CMK (cell line): ENCODE results near the gene SMCO1.
"Not testable (repeated sequence)": the region's sequence is repeated elsewhere in the genome, so short reads cannot be mapped to it uniquely, and the experiment has no call there.

Experiments
- DNase-seq: peaks from one replicate; pipeline ENCODE4 v3.0.0-alpha.2; 2010; ENCODE audit warnings: low read depth

The SMCO1 gene

DNA sequence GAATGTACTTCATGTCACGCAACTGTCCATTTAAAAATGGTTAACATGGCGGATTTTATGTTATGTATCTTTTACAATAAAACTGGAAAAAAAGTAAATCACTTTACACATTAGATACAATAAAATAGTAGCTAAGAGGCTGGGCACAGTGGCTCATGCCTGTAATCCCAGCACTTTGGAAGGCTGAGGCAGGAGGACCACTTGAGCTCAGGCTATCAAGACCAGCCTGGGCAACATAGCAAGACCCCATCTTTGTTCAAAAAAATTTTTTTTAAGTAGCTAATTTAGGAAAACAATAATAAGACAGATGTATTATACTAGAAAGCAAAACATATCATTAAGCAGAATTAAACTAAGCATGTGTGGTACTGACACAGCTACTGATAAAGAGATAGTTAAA lies 23.1 kb downstream of the SMCO1 start:
- DNase-seq: no peak

DNA sequence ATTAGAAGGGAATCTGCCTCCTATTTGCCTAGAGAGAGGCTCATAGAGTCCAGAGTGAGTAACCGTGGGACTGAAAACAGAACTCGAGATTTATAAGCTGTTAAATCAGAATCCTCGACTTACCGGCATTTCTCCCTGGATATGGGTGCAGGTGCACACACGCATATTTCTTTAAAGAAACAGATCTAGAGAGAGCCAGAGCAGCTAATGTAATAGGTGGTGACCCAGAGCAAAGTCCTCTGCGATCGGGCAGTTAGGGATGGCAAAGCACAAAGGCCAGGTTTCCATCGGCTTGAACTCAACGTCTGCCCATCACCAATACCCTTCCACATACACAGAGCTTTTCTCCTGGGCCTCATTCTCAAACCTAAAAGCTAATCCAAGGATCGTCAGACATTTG lies 25.4 kb downstream of the SMCO1 start:
- no peak for DNase-seq

DNA sequence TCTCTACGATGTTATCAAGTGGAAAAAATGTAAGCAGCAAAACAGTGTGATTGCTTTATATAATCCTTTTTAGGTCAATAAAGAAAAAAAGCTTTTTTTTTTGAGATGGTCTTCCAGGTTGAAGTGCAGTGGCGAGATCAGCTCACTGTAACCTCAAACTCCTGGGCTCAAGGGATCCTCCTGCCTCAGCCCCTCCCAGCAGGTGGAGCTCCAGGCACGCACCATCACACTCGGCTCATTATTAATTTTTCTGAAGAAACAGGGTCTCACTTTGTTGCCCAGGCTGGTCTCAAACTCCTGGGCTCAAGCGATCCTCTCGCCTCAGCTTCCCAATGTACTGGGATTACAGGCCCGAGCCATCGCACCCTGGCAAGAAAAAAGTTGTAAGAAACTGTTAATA lies 28.9 kb downstream of the SMCO1 start:
- DNase-seq: no peak

DNA sequence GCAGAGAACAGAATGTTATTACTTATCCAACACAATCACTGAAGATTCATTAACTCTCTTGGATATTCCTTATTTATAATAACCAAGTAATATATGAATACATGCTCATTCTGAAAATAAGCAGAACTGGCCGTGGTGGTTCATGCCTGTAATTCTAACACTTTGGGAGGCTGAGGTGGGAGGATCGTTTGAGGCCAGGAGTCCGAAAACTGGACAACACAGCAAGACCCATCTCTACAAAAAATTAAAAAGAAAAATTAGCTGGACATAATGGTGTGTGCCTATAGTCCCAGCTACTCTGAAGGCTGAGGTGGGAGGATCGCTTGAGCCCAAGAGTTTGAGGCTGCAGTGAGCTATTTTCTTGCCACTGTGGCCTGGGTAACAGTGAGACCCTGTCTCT lies 37.5 kb downstream of the SMCO1 start:
- DNase-seq: no peak

DNA sequence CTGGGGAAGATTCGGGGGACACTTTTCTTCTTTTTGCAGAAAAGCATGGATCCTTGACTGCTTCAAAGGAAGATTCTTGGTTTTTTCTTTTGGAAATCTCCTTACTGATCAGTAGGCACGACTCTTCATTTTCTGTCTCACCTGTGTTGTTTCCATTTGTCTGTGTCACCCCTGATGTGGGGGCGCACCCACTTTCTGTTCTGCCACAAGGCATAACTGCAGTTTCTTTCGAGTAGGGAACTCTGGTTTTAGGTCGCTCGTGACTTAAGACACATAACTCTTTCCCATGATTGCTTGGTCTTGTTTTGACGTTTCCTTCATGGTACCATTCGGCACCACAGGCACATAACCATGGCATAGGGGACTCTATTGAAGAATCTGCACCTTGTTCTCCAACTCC lies 42.9 kb downstream of the SMCO1 start:
- DNase-seq: no peak

DNA sequence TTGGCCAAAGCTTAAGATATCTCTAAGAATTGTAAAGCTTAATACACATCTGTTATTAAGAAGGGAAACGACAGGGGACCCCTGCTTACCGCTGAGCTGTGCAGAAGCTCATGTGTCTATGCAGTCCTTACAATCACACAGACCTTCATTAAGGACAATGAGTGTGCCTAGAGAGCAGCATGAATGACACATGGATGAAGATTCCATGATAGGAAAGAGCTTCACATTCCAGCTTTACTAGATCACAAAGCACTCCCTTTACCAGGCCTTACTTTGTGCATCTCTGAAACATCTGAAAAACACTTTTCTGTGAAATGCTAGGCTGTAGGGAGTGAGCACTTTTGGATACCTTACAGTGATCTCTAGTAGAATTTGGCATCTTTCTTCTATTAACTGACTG lies 43.6 kb downstream of the SMCO1 start:
- no peak for DNase-seq

DNA sequence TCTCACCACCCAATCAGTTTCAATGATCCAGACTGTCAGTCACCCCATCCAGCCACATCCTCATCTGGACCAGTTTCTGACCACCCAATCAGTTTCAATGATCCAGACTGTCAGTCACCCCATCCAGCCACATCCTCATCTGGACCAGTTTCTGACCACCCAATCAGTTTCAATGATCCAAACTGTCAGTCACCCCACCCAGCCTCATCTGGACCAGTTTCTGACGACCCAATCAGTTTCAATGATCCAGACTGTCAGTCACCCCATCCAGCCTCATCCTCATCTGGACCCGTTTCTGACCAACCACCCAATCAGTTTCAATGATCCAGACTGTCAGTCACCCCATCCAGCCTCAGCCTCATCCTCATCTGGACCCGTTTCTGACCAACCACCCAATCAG lies 45.0 kb downstream of the SMCO1 start:
- DNase-seq: not testable (repeated sequence)

DNA sequence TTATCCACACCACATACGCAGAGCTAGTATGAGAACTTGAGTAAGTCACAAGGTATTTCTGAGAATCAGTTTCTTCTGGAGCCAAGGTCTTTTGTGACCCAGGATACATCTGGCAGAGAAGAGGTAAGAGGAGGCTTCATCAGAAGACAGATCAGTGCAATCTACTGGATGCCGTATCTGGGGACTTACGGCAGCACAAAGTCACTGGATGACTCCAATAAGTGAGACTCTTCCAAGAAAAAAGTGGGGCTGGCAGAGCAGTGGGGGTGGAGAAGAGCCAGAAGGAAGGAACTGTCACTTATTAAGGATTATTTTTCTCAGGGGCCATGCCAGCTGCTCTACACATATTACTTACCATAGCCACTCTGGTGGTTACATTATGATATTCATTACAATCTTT lies 51.3 kb downstream of the SMCO1 start:
- no peak for DNase-seq

DNA sequence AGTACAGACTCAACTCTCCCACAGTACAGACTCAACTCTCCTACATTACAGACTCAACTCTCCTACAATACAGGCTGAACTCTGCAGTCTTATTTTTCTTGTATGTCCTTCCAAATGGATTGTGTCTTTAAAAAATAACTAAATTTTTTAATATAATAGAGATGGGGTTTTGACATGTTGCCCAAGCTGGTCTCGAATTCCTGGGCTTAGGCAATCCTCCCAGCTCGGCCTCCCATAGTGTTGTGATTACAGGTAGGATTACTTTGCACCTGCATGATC lies 51.7 kb downstream of the SMCO1 start:
- DNase-seq: no peak

DNA sequence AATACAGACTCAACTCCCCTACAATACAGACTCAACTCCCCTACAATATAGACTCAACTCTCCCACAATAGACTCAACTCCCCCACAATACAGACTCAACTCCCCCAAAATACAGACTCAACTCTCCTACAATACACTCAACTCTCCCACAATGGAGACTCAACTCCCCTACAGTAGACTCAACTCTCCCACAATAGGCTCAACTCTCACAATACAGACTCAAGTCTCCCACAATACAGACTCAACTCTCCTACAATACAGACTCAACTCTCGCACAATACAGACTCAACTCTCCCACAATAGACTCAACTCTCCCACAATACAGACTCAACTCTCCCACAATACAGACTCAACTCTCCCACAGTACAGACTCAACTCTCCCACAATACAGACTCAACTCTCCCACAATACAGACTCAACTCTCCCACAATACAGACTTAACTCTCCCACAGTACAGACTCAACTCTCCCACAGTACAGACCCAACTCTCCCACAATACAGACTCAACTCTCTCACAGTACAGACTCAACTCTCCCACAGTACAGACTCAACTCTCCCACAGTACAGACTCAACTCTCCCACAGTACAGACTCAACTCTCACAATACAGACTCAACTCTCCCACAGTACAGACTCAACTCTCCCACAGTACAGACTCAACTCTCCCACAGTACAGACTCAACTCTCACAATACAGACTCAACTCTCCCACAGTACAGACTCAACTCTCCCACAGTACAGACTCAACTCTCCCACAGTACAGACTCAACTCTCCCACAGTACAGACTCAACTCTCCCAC lies 52.3 kb downstream of the SMCO1 start:
- DNase-seq: not testable (repeated sequence)

DNA sequence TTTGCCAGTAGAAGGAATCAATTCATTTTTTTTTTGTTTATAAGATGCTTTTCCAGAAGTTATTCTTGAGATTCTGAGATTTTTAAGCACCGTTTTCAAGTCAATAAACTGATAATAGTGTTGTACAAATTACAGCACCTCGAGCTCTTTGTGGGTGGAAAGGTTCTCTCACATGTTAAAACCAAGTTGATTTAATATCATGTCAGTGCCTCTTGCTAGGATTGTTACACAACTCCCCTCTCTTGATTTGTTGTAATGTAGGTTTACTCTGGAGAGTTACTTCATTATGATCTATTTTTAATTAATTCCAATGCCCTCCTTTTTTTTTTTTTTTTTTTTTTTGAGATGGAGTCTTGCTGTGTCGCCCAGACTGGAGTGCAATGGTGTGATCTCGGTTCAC lies 57.1 kb downstream of the SMCO1 start:
- no peak for DNase-seq

DNA sequence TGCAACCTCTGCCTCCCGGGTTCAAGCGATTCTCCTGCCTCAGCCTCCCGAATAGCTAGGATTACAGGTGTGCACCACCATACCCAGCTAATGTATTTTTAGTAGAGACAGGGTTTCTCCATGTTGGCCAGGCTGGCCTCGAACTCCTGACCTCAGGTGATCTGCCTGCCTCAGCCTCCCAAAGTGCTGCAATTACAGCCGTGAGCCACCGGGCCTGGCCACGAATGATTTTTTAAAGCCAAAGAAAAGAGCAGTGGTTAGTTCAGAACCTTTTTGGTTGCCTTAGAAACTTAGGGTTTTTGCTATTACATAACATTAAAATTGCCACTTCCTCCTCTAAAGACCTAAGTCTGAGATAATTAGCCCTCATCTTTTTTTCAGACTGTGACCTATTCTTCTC lies 57.7 kb downstream of the SMCO1 start:
- DNase-seq: not testable (repeated sequence)
